Raji (cell line): Measurements from ENCODE around the gene KMT2B.

ENCODE experiments used
- POLR2A ChIP-seq: IDR thresholded peaks from 2 replicates; pipeline ENCODE4 v1.6.1; 2011; ENCODE audit warnings: low read depth, low read length, control low read depth; ENCODE audit not compliant: insufficient read depth

KMT2B gene

GRCh38 chr19:35717665-35718344 lies at the start of gene KMT2B:
TSS of gene KMT2B (plus strand) at chr19:35718003. CDS start at chr19:35718019, 16 bp downstream.
- no peak for TF ChIP-seq POLR2A

GRCh38 chr19:35669566-35669965 lies 48.2 kb upstream of the KMT2B start:
- no peak for TF ChIP-seq POLR2A

- TF ChIP-seq POLR2A: no peak
Observed at GRCh38 chr19:35669974-35670373, 47.8 kb upstream of the KMT2B start.

GRCh38 chr19:35670686-35671085 lies 47.1 kb upstream of the KMT2B start:
- TF ChIP-seq POLR2A: no peak

GRCh38 chr19:35671818-35672217 lies 46.0 kb upstream of the KMT2B start:
- no peak for TF ChIP-seq POLR2A

GRCh38 chr19:35673121-35673804 lies 44.5 kb upstream of the KMT2B start:
- no peak for TF ChIP-seq POLR2A

- no peak for TF ChIP-seq POLR2A
Observed at GRCh38 chr19:35675589-35676140, 42.1 kb upstream of the KMT2B start.

GRCh38 chr19:35689836-35690235 lies 28.0 kb upstream of the KMT2B start:
- no peak for TF ChIP-seq POLR2A

GRCh38 chr19:35692010-35692409 lies 25.8 kb upstream of the KMT2B start:
- TF ChIP-seq POLR2A: no peak

- no peak for TF ChIP-seq POLR2A
Observed at GRCh38 chr19:35693422-35693821, 24.4 kb upstream of the KMT2B start.

GRCh38 chr19:35693835-35694599 lies 23.8 kb upstream of the KMT2B start:
- peak; percentile 48; the same call in 1 of the 2 replicates for TF ChIP-seq POLR2A

- TF ChIP-seq POLR2A: no peak
Observed at GRCh38 chr19:35695895-35696422, 21.8 kb upstream of the KMT2B start.

GRCh38 chr19:35696835-35697234 lies 21.0 kb upstream of the KMT2B start:
- TF ChIP-seq POLR2A: no peak

- peak; percentile 78 for TF ChIP-seq POLR2A
Observed at GRCh38 chr19:35702223-35703012, 15.4 kb upstream of the KMT2B start.

GRCh38 chr19:35703343-35703742 lies 14.5 kb upstream of the KMT2B start:
- TF ChIP-seq POLR2A: no peak

GRCh38 chr19:35704218-35704617 lies 13.6 kb upstream of the KMT2B start, which contains the start of gene ZBTB32:
TSS of gene ZBTB32 (plus strand) at chr19:35704558. CDS start at chr19:35714627, 10,069 bp downstream.
- no peak for TF ChIP-seq POLR2A
